HG03354 (cell line): Measurements from ENCODE around the gene MAP2K3.

ENCODE experiments used
- ATAC-seq: cut with Tn5 transposase; IDR thresholded peaks from one replicate; pipeline ENCODE4 v1.9.1; 2021; ENCODE audit warnings: mild to moderate bottlenecking; ENCODE audit not compliant: unreplicated experiment, poor library complexity, severe bottlenecking

MAP2K3 gene

GRCh38 chr17:21279582-21279981 lies 4.9 kb upstream of the MAP2K3 start:
- no peak for ATAC-seq

GRCh38 chr17:21280081-21280518 lies 4.4 kb upstream of the MAP2K3 start:
- ATAC-seq = peak; percentile 33

GRCh38 chr17:21282231-21282630 lies 2.3 kb upstream of the MAP2K3 start:
- ATAC-seq = no peak

- no peak for ATAC-seq
Observed at GRCh38 chr17:21282850-21283249, 1.7 kb upstream of the MAP2K3 start.

GRCh38 chr17:21283482-21284318 lies 811 bp upstream of the MAP2K3 start:
- peak; percentile 10 for ATAC-seq

GRCh38 chr17:21285164-21286065 lies 904 bp downstream of the MAP2K3 start:
- no peak for ATAC-seq

- no peak for ATAC-seq
Observed at GRCh38 chr17:21286066-21286770, 1.7 kb downstream of the MAP2K3 start.

- ATAC-seq = no peak
Observed at GRCh38 chr17:21286909-21287702, 2.6 kb downstream of the MAP2K3 start.

- peak; percentile 36 for ATAC-seq
Observed at GRCh38 chr17:21287703-21288449, 3.4 kb downstream of the MAP2K3 start.

- ATAC-seq = peak; percentile 24
Observed at GRCh38 chr17:21288571-21289017, 4.1 kb downstream of the MAP2K3 start.

GRCh38 chr17:21289175-21289901 lies 4.8 kb downstream of the MAP2K3 start:
- ATAC-seq = no peak

GRCh38 chr17:21289902-21290571 lies 5.5 kb downstream of the MAP2K3 start:
- ATAC-seq = no peak

GRCh38 chr17:21291357-21291756 lies 6.8 kb downstream of the MAP2K3 start:
- ATAC-seq = no peak

GRCh38 chr17:21291862-21292261 lies 7.4 kb downstream of the MAP2K3 start:
- no peak for ATAC-seq

GRCh38 chr17:21292867-21293830 lies 8.6 kb downstream of the MAP2K3 start:
- no peak for ATAC-seq

- no peak for ATAC-seq
Observed at GRCh38 chr17:21293831-21294210, 9.3 kb downstream of the MAP2K3 start.
